HG03521 (cell line): Measurements from ENCODE around the gene VPS8.

ENCODE experiments used
- ATAC-seq: cut with Tn5 transposase; IDR thresholded peaks from one replicate; pipeline ENCODE4 v1.9.1; 2021; ENCODE audit warnings: mild to moderate bottlenecking, moderate library complexity; ENCODE audit not compliant: unreplicated experiment

The VPS8 gene

DNA sequence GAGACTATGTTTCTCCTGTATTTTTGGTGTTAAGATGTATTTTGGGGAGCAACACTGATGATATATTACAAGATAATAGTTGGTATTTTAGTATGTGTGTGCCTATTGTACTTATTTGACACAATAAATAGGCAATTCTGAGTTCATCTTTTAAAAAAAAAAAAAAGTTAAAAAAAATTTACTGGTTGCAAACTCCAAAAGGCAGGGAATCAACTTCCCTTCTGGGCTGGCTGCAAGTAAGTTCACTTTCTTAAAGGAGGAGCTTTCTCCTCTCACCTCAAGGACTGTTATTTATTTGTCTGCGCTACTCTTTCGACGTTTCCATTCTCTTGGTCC is 335 bp upstream of the VPS8 start:
- no peak for ATAC-seq

DNA sequence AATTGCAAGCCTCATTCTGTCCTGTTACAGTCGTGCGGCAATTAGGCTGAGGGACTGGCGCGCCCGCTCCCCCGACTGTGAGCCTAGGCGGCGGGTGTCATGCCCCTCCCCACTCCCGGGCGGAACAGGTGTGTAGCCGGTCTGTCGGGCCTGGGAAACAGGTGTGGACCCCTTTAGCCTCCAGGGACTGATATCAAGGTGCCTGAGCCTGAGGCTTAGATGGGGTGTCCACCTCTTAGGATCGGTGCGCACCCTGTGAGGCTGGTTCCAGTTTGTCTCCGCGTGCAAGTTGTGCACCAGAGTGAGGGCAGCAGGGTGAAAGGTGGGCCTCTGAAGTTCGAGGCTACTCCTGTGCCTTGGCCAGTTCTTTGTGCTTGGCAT is 686 bp downstream of the VPS8 start:
- ATAC-seq = peak; percentile 5

DNA sequence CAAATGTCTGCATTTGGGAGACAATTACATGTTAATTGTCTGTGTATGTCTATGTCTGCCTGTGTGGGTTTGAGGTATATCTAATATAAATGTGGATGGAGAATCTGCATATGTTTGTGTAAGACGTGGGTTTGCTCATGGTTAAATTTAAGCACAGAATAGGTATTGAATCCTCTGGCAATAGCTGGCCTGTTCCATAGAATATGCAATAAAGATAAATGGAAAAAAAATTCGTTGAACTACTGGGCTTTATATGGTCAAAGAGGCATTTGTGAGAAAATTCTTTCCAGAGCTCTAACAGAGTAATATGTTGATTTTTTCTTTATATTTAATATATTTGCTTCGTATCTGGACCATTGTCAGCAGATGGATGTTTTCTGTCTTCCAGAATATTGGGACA is 1.4 kb downstream of the VPS8 start:
- no peak for ATAC-seq

DNA sequence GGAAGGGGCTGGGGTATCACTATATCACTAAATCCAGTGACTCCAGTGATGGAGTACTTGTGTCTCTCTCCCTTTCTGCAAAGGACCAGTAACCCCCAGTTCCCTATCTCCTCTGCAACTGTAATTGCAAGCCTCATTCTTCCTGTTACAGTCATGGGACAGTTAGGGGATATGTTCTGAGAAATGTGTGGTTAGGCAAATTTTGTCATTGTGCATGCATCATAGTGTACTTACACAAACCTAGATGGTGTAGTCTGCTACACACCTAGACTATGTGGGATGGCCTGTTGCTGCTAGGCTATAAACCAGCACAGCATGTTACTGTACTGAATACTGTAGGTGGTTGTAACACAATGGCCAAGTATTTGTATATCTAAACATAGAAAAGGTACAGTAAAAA is 2.2 kb downstream of the VPS8 start:
- ATAC-seq = no peak

DNA sequence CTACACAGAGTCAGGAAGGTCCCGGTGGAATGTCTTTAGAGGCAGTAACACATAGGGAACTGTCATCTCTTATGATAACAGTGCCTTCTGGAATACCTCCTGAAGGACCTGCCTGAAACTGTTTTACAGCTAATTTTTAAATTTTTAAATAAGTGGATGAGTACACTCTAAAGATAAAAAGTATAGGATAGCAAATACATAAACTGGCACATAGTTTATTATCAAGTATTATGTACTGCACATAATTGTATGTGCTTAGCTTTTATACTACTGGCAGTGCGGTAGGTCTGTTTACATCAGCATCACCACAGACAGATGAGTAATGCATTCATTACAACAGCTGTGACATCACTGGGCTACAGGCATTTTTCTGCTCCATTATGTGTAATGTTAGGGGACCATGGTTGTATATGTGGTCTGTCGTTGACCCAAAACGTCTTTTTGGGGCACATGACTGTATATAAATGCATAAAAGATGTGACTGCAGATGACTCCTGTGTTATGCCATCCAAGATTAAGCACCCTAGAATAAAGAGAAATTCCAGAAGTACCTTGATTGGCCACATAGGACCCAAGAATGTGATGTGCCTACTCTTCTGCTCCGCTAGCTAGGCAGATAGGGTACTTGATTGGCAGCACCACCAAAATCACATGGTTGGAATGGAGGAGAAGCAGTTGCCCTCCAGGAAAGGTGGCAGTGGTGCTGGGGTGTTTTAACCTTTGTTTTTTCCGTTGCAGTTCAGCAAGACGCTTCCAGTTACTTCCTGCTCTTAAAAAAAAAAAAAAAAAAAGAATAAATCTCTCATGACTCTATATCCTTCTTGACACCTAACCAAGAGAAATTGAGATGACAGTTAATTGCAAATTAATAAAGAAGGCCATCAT is 3.3 kb downstream of the VPS8 start:
- no peak for ATAC-seq

DNA sequence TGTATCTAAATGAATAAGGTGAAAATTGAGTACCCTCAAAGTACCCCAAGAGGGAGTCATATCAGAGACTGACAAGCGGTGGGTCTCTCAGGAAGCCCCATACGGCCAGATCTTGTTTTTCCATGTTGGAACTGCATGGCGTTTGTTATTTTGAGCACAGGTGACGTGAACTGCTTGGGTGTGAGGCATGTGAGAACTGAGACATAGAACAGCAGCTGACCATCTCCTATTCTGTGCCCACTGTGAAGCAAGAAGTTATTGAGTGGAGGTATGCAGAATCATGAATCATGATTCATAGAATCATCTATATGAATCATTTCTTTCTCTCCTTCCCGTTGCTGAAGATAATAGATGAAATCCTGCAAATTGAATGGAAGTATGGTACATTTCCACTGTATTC is 4.6 kb downstream of the VPS8 start:
- ATAC-seq = no peak

DNA sequence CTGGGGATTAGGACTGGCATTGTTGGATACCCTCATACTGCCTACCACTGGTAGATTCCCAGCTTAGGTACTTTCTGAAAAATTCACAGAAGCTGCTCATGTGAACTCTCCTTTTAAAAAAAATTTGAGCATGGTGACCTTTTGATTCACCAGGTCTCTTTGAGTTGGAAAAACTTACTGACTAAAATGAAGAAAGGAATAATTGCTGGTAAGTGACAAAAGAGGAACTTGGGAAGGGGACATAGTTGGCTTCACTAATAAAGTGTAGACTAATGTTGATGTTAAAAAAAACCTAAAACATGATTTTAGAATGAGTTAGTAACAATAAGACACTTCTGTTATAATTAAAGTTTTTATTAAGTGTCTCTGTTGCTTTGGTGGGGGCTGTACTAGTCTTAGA is 8.6 kb downstream of the VPS8 start:
- ATAC-seq = no peak

DNA sequence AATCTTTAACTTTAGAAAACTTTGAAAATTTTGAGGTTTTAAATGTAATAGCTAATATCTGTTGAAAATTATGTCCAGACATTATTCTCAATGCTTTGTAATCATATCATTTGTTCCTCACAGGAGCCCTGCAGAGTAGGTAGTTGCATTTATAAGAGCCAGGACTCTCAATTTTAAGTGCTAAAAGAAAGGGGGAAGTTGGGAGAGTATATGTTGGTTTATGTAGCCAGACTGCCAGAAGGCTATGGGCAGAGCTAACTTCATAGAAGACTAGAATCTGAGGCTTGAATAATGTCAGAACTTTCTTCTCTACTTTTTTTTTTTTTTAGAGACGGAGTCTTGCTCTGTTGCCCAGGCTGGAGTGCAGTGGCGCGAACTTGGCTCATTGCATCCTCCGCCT is 9.1 kb downstream of the VPS8 start:
- no peak for ATAC-seq

DNA sequence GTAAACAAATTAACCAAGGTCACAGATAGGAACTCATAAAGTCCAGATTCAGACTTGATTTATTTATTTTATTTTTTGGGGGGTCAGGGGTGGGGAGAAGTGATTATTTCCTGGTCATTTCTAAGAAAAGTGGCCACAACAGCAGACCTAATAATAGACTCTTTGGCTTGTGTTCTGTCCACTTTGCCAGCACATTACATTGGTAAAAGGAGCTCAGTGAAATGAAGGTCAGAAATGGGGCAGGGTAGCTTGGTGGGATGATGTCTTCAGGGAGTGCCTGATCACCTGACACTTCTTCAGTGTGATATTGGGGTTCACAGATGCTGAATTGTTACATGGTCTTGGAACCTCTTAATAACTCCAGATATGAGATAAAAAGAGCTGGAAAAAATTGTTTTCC is 10.1 kb downstream of the VPS8 start:
- ATAC-seq = no peak

DNA sequence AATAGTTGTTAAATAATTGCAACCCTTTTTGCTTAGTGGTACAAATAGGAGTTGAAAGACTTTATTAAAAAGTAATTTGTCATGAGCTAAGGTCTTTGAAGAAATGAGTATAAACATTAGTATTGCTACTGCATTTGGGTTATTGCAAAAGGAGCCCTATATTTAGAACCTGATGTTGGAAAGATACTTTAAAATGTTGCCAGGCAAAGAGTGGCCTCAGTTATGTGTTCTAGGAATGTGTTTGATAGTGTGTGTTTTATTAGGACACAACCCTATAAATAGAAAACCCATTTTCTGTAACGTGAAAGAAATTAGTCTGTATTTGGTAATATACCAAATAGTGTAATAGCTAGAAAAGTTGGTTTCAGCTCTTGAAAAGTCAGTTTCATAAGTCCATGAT is 10.7 kb downstream of the VPS8 start:
- ATAC-seq = no peak

DNA sequence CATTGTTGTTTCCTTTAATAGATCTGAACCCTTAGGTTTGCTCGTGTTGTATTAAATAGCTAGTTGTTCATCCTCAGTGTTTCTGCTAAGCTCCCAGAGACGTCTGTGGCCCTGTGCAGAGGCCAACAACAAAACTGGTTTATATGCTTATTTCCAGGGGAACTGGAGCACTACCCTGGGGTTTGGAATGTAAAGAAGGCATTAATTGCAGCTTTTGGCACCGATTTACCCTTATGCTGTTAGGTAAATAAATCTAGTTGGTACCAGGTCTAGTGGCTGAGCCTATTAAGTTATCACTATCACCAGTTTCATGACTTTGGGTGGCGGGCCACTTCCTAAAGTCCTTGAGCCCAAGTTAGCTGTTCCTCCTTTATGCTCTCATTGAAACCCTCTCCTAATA is 12.0 kb downstream of the VPS8 start:
- no peak for ATAC-seq

DNA sequence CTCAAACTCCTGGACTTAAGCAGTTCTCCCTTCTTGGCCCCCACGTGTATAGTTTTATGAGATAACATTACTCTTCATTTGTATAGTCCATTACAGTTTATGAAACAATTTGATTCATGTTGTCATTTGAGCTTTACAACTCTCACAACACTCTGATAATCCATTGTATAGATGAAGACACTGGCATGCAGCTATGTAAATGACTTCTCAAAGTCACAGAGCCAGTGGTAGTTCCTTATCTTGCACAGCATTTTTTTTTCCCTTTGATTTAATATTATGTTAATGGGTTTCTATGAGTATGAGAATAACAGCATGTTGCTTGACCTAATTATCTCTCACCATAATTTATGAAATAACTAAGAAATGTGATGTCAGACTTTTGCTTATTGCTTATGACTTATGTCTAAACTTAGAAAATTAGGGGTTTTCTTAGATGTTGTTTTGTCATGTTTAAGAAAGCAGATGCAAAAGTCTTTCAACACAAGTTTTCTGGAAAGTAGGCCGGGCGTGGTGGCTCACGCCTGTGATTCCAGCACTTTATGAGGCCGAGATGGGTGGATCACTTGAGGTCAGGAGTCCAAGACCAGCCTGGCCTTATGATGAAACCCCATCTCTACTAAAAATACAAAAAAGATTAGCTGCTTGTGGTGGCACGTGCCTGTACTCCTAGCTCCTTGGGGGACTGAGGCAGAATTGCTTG is 13.3 kb downstream of the VPS8 start:
- ATAC-seq = no peak

DNA sequence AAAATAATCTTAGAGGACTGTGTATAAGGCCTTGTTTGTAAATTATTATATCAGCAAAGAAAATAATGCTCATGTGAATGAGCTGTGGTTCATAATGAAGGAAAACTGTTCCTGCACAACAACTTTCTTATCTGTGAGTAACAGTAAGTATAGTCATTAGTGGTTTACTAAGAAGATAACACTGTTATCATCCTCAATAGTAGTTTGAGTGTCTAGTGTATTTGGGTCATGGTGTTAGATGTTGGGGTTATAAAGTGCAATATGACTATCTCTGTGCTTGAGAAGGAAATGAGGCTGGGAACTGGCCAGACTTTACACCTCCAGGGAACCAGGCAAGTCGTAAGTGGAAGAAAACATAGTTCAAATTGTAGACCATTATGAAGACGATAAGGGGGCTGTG is 15.6 kb downstream of the VPS8 start:
- ATAC-seq = no peak

DNA sequence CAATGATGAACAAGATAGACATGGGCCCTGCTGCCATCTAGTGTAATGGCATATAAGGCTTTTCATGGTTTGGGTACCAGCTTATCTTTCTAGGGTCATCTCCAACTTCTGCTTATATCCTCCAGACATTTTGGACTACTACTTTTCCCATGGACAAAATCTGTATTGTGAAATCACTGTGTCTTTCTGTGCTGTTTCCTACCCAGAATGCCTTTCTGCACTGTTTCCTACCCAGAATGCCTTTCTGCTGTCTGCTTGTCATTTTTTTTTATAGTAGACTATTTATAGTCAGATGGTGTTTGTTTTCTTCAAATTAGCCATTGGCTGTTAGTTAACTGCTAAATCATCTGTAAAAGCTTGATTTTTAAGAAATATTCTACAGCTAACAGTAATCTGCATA is 20.1 kb downstream of the VPS8 start:
- no peak for ATAC-seq

DNA sequence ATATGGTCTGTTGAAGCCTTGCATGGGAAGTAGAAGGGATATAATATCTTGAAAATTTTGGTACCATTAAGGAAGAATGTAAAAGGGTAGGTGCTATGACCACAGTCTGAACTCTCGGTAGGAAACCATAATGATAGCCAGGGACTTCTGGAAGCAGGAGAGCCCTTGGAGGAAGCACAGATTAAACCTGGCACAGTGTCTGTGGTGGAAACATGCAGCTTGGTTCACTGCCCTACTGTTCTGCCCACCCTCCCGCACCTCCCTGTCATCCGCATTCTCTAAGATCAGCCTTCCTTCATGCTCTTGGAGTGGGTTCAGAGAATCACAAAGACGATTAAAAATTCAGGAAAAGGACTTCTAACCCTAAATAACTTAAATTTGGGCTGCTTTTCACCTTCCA is 20.9 kb downstream of the VPS8 start:
- no peak for ATAC-seq

DNA sequence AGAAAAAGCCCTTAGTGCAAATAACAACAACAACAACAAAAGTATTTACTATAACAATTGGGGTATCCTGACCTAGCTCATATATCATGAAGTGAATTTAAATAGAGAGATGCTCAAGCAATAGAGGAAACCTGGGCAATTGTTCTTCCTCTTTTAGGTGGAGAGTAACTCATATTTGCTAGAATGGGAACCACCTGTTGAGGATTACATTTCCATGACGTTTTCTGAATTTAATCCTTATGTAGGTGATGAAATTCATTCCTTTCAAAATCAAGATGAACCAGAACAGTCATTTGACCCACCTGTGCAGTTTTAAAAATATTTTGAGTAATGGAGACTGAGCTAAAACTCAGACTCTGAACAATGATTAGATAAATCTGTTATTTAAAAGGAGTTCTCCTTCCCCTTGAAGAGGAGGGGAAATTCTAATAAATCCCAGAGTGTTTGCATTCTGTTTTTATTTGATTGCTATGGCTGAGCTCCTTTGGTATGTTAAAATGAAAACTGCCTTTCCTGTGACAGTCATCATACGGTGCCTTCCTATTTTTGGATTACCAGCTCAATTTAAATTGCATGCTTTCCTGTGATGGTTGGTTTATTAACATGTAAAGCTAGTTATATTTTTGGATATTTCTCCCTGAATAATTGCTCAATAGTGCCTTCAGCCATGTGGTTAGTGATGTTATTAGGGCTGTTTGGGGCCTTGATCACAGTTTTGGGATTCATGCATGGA is 24.3 kb downstream of the VPS8 start:
- ATAC-seq = no peak

DNA sequence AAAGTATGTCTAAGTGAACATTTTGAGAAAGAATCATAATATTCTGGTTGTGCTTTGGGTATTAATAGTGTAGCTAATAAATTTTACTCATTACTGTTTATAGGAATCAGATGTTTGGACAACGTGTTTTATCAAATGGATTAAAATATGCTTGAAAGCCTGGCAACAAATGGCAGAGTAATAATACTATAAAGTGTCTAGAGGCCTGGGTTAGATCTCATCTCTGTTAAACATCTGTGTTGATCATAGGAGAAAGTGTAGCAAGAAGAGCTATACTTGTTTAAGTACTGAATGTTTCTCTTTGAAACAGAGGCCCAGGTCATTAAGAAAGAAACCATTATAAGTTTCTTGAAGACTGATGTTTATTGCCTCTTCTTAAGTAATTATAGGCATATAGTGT is 30.5 kb downstream of the VPS8 start:
- ATAC-seq = no peak

DNA sequence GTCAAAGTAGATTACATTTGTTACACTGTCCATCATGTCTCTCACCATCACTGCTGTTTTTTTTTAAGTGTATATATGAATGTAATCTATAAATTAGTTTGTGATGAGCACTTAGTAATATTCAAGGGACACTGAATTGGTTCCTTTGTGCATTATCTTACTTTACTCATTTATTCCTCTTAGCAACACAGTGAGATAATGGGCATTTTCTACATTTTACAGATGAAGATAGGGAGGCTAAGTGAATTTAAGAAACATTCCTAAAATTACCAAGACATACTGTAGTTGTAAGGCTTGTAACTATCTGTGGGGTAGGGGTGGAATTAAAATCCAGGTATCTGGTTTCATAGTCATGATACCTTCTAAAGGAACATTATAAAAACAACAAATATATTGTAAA is 33.9 kb downstream of the VPS8 start:
- no peak for ATAC-seq

DNA sequence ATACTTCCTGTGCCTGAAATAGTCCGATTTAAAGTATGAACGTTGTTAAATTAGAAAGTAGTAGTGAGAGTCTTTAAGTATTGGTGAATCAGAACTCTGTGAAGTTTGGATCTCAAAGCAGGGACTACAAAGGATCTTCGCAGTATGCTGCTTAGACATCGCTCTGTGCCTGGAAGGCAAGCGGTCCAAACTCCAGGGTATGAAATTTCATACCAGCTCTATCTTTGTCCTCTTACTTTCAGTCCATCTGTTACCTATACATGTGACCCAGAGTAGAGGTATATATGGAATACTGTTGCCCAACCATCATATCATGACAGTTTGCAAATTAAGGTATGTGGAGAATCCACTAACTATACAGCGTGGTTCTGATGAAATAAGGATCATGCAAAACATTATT is 34.5 kb downstream of the VPS8 start:
- ATAC-seq = no peak

DNA sequence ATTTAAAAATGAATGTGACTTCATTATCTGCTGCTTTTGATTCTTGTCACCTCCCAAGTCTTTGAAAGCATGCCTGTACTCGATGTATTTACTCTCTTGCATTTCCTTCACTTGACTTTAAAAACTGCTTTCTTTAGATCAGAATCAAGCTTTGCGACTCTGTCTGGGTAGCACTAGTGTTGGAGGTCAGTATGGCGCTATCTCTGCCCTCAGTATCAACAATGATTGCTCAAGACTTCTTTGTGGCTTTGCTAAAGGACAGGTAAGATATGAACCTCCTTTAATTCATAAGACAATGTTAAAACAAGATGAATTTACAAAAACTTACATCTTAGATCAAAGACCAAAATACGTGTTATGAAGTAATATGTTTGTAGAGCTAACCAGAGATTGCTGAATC is 37.0 kb downstream of the VPS8 start:
- ATAC-seq = no peak

DNA sequence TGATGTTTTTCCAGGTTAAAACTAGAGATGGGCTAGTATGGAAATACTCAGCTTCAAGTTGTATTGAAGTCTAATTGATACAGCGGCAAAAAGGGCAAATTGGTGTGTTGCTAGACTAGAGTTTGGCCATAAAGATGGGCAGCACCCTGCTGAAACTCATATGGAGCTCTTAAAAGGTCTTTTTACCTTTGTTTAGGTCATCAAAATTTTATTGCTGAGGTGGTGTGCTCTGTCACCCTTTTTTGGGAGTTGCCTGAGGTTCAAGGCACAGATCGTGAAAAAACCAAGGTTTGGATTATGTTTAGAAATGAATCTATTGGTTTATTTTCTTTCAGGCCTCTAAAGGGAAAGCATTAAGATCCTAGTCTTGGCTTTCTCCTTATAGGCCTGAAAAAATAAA is 38.2 kb downstream of the VPS8 start:
- no peak for ATAC-seq

DNA sequence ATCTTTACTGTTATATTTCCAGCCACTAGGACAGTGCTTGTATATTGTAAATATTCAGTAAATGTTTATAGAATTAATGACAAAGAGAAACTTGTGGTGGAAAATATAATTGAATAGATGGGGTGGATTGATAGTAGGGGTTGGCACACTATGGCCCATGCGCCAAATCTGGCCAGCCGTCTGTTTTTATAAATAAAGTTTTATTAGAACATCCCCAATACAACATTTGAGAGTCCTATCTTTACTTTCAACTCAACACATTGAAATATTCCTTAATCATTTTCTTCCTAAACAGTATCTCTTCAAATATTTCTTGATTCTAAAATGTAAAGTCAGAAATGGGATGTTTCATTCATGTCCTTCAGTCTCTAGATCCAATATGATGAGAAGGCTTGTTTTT is 45.1 kb downstream of the VPS8 start:
- ATAC-seq = no peak
